Erythroblast (primary cell): Measurements from ENCODE around the gene ZFYVE28.
A peak's percentile ranks its signal among the peaks of the same experiment; 100 is the strongest.

ENCODE experiments used
- DNase-seq, 2 experiments: peaks; one replicate each; lab custom pipeline; 2025; lab: John Stamatoyannopoulos, UW
- GATA1 ChIP-seq: IDR thresholded peaks from 2 replicates; pipeline ENCODE4 v1.6.1; 2011; ENCODE audit warnings: low read depth, mild to moderate bottlenecking, control low read depth, low read length, moderate library complexity
- POLR2A ChIP-seq: IDR thresholded peaks from 2 replicates; pipeline ENCODE4 v1.6.1; 2011; ENCODE audit warnings: mild to moderate bottlenecking, low read length

Gene ZFYVE28

GRCh38 chr4:2416564-2417225 is 1.8 kb downstream of the ZFYVE28 start:
- TF ChIP-seq POLR2A (no peak), GATA1 (no peak)
- DNase-seq: peak; percentile 38 to 39

DNA sequence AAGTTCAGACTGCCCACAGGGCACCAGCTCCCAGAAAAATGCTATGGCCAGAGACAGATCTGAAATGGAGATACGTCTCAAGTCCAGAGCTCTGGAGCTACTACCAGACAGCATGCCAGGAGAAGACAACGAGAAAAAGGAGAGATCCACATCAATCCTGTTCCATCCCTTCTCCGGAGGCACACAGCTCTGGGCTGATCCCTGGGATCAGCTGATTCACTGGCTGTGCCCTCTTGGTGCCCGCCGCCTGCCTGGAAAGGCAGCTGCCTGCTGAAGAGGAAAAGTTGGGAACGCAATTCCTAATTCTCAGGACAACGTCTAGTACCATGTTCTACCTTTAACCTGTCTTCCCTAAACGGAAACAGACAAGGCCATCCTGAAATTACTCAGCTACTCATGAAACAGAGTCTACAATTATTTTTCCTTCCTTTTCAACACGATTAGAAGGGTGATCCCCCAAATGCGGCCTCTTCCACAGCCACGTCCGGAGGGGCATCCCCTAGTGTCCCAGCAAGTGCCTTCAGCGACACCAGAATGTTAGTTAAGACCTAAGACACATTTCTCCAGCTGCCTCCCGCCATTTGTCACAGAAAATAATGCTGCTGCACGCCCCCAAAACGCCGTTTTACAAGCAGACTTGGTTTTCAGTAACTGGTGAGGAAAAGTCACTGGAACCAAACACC is 2.4 kb downstream of the ZFYVE28 start:
- no peak for DNase-seq
- TF ChIP-seq POLR2A: no peak
- no peak for TF ChIP-seq GATA1

DNA sequence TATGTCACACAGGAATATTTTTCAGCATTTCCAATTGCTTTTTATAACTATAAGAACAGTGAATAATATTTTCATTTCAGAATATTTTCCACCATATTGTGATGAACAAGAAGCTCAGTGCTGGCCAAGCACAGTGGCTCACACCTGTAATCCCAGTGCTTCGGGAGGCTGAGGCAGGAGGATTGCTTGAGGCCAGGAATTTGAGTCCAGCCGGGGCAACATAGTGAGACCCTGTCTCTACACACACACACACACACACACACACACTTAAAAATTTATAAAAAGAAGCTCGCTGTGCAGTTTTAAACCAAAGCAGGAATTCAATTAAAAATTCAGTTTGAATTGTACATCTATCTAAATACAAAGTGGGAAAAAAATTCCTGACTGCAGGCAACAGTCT is 3.2 kb downstream of the ZFYVE28 start:
- DNase-seq: no peak
- TF ChIP-seq GATA1 (no peak), POLR2A (no peak)

DNA sequence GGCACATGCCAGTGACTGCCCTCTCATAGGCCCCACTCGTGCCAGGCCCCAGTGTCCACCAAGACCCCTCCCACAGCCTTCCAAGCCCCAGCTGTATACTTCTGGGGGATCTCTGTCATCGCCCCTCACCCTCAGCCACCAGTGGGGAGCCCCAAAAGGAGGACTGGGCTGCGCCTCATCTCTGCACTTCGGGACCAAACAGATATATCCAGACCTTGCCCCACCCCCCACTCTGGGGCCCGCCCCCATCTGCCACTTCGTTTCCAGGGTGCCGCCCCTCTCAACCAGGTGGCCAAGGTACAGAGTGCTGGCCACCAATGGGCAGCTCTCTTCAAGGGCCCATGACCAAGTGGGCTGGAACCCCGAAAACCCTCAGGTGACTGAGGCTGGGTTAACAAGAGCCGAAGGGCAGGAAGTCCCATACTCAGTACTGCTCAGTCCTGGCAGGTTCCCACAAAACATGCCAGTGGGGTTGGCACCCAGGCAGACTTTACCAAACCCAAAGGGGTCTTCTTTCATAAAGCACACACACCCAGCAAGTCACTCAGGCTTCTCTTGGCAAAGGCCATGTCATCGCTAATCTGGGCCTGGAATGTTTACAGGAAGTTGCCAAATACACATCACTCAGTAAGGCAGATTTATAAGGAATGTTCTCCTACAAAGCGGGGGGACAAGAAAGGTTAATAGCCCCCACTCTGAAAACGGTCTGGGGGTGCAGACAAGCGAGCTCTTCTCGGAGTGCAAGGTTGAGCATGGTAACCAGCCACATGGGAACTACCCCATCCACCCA is 4.4 kb downstream of the ZFYVE28 start:
- TF ChIP-seq GATA1 (no peak), POLR2A (no peak)
- no peak for DNase-seq

- TF ChIP-seq POLR2A: peak; percentile 38
- no peak for TF ChIP-seq GATA1
- peak; percentile 62 to 77 for DNase-seq
Measured at GRCh38 chr4:2412885-2413716, 5.3 kb downstream of the ZFYVE28 start.

DNA sequence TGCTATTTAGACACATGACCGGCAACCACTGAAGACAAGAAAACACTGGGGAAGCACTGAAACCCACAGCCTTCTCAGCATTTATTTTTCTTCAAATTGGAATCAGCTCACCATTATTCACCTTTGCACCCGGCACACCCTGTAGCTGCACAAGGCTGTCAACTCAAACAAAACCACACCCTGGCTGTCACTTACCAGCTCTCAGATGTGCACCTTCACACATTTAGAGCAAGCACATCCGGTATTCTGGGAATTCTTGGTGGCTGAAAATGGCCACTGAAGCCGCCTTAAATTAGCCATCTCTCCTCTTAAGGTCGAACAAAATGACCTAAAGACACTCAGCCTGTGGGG is 5.9 kb downstream of the ZFYVE28 start:
- peak; percentile 34 to 38 for DNase-seq
- TF ChIP-seq POLR2A (no peak), GATA1 (no peak)

- DNase-seq: no peak
- TF ChIP-seq GATA1 (no peak), POLR2A (no peak)
Measured at GRCh38 chr4:2411786-2412510, 6.5 kb downstream of the ZFYVE28 start.

DNA sequence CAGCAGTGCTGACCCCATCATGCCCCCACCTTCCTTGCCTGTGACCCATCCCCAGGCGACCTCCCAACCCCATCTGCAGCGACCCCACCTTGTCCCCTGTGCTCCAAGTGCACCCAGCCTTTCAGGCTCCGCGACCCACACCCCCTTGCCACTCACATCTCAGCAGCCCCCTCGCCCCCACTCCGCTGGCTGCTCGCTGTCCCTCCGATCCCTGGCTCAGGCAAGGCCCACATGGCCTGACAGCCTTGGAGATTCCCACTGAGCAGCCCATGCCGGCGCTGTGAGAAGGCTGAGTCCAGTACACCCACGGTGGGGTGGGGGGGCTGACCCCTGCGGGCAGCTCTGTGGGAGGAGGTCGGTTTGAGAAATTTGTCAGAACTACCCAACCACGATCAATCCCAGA is 9.1 kb downstream of the ZFYVE28 start:
- TF ChIP-seq GATA1: no peak
- TF ChIP-seq POLR2A: no peak
- no peak for DNase-seq

GRCh38 chr4:2408976-2409375 is 9.5 kb downstream of the ZFYVE28 start:
- TF ChIP-seq POLR2A (no peak), GATA1 (no peak)
- no peak for DNase-seq

- peak; percentile 38 to 41 for DNase-seq
- TF ChIP-seq POLR2A (no peak), GATA1 (no peak)
Measured at GRCh38 chr4:2408401-2408958, 10.0 kb downstream of the ZFYVE28 start.

DNA sequence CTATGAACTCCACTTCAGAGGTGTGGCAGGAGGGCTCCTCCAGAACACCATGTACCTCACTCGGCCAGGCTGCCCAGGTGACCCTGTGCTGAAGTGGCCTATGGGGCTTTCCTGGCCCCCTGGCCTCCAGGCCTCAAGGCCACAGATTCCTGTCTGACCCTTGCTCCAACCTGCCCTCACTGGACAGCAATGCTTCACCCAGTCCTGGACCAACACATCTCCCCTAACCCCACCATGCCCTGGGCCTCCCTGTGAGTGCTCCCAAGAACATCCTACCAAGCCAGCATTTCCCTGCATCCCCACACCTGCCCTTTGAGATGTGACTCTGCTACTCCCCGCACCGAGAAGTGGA is 10.5 kb downstream of the ZFYVE28 start:
- TF ChIP-seq GATA1 (no peak), POLR2A (no peak)
- no peak for DNase-seq

DNA sequence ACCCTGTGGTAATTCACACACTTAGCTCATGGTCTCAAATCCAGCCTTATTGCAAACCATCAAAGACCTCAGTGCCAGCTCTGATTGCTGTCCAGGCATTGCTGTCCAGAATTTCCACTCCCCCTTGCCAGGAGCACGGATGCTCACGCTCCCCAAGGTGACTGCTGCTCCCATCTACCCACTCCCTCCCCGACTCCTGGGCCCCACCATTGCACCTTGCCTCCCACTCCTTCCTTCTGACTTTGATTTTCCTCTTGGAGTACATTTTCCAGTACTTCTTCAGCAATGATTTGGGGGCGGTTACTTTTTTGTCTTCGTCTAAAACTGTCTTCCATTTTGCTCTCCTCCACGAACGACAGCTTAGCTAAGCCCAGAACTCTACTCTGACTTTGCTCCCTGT is 11.5 kb downstream of the ZFYVE28 start:
- DNase-seq: no peak

DNA sequence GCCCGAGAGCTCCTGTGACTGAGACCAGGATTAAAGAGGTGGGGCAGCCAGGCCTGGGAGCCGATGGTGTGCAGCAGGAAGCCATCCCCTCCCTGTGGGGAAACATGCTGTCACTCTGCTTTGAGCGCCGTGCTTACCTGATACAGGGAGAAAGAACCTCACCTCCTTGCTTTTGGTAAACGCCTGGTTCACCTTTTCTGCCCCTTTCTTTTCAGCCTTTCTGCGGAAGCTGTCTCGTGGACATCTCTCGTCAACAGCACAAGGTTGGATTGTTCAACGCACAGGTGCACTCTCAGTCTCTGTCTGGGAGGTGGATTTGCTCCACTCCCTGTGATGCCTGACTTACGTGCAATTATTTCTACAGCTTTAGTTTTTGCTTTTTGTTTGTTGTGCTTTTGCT is 12.0 kb downstream of the ZFYVE28 start:
- TF ChIP-seq GATA1 (no peak), POLR2A (no peak)
- DNase-seq: no peak

More for the DNA sequence above, 11.5 kb downstream of the ZFYVE28 start:
- TF ChIP-seq POLR2A (no peak), GATA1 (no peak)
